Measurements from ENCODE around the gene LRRFIP2. TPM values are rescaled to one million over a fixed set of nuclear protein-coding genes. Genes with fewer than 3 reads are reported as not detected.

LRRFIP2 gene
- total RNA-seq, 4 donors from 2014 or later, result 67.1 to 102 (median 83.1) TPM

DNA sequence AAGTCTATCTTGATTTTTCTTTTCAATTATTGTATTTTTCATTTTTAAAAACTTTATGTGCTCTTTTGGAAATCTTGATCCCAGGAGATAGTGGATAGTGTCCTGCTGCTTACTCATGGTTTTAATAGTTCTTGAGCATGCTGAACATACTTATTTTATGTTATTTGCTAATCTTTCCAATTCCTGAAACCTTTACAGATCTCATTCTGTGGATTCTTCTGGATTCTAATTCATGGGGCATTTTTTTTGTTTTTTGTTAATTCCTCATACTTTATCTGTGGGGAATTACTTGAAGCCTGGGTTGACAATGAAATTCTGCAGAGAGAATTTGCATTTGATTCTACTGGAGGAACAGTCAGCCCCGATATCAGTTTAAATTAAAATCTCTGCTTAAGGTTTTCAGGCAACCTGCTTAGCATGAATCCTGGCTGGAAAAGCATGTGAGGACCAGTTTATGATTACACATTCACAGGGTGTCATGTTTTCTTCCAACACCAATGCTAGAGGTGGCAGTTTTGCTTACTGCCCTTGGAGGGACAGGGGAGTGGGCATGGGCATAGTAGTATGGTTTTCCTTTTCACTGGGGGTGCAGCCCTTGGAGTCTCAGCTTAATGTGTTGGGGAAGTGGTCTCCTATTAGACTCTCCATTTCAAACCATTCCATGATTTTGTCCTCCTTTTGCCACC lies 135.1 kb downstream of the LRRFIP2 start:
- no peak for TF ChIP-seq POLR2A (IDR thresholded peaks at IDR 0.05)
- TF ChIP-seq, protein P1, sequence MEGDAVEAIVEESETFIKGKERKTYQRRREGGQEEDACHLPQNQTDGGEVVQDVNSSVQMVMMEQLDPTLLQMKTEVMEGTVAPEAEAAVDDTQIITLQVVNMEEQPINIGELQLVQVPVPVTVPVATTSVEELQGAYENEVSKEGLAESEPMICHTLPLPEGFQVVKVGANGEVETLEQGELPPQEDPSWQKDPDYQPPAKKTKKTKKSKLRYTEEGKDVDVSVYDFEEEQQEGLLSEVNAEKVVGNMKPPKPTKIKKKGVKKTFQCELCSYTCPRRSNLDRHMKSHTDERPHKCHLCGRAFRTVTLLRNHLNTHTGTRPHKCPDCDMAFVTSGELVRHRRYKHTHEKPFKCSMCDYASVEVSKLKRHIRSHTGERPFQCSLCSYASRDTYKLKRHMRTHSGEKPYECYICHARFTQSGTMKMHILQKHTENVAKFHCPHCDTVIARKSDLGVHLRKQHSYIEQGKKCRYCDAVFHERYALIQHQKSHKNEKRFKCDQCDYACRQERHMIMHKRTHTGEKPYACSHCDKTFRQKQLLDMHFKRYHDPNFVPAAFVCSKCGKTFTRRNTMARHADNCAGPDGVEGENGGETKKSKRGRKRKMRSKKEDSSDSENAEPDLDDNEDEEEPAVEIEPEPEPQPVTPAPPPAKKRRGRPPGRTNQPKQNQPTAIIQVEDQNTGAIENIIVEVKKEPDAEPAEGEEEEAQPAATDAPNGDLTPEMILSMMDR (IDR thresholded peaks at IDR 0.05), result no peak
- DNase-seq (ENCODE audit: low spot score in 2 of 2), result no peak
- intact Hi-C loops (cut with DNase I; ENCODE audit: low total_unique reads), result no loop called here
- WGBS, 2 donors, result 98 to 100% methylated on average over 1 of the region's 1 CpG
- H3K4me3 ChIP-seq (ENCODE audit: low read depth, poor library complexity, severe bottlenecking), result no peak overlapping the region

DNA sequence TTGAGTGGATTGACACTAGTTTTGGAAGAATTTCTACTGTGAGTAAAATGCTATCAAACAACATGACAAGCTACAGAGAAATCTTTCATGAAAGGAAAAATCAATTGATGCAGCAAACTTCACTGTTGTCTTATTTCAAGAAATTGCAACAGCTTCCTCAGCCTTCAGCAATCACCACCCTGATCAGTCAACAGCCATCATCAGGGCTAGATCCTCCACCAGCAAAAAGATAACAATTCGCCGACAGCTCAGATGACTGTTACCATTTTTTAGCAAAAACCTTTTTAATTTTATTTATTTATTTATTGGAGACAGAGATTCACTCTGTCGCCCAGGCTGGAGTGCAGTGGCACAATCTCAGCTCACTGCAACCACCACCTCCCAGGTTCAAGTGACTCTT lies 137.0 kb downstream of the LRRFIP2 start:
- no peak for TF ChIP-seq POLR2A (IDR thresholded peaks at IDR 0.05)
- TF ChIP-seq, protein P1 (IDR thresholded peaks at IDR 0.05), result no peak
- 97 to 98% methylated on average over 3 of the region's 3 CpGs for WGBS, 2 donors
- intact Hi-C loops (cut with DNase I; ENCODE audit: low total_unique reads), result no loop called here
- no peak for DNase-seq (ENCODE audit: low spot score in 2 of 2)
- no peak overlapping the region for H3K4me3 ChIP-seq (ENCODE audit: low read depth, poor library complexity, severe bottlenecking)

DNA sequence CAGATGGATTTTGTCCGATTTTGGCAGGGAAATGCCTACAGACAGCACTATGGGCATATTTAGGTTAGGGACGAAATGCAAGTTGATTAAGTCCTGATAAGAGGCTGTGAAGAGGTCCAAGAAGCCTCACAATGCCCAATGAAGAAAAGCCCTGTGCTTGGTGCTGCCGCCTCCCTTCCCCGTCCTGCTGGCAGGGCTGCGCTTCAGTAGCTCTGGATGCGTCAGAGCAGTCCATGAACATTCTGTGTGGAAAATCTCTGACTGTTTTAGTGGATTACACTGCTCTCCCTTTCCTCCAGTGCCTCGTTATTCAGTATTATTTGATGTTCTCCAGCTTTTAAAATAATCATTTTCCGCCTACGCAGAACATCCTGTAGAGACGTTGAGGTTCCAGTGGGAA lies 141.4 kb downstream of the LRRFIP2 start:
- TF ChIP-seq, protein P1 (IDR thresholded peaks at IDR 0.05), result no peak
- no peak for TF ChIP-seq POLR2A (IDR thresholded peaks at IDR 0.05)
- H3K4me3 ChIP-seq (ENCODE audit: low read depth, poor library complexity, severe bottlenecking), result no peak overlapping the region
- no peak for DNase-seq (ENCODE audit: low spot score in 2 of 2)
- intact Hi-C loops (cut with DNase I; ENCODE audit: low total_unique reads), result no loop called here
- WGBS, 2 donors, result 82 to 87% methylated on average over 10 of the region's 10 CpGs

DNA sequence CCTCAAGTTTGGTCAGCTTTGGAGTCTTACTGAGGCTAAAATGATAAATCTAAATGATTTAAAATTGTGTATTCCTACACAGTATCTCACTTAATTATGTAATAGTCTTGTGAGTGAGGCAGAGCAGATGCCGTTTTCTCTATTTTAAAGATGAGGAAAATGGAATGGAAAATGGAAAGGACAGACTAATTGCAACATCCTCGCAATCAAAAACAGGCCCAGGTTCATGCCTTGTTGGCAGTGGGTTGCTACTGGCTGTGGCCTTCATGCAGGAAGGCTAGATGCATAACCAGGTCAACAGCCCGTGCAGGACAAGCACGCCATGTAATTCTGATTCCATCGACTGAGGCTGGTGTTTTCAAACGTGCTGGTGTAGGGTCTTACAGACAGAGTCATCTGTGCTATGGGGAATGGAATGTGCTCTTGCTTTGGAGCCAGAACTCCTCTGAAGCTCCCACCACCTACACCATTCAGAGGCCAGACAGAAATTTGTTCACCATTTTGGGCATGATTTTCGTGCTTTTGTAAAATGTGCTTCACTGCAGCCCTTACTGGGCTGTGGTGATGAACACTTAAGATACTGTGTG lies 143.2 kb downstream of the LRRFIP2 start:
- TF ChIP-seq POLR2A (IDR thresholded peaks at IDR 0.05), result no peak
- TF ChIP-seq, protein P1 (IDR thresholded peaks at IDR 0.05), result no peak
- H3K4me3 ChIP-seq (ENCODE audit: low read depth, poor library complexity, severe bottlenecking), result no peak overlapping the region
- WGBS, 2 donors, result 79 to 85% methylated on average over 7 of the region's 7 CpGs
- intact Hi-C loops (cut with DNase I; ENCODE audit: low total_unique reads), result no loop called here
- no peak for DNase-seq (ENCODE audit: low spot score in 2 of 2)

DNA sequence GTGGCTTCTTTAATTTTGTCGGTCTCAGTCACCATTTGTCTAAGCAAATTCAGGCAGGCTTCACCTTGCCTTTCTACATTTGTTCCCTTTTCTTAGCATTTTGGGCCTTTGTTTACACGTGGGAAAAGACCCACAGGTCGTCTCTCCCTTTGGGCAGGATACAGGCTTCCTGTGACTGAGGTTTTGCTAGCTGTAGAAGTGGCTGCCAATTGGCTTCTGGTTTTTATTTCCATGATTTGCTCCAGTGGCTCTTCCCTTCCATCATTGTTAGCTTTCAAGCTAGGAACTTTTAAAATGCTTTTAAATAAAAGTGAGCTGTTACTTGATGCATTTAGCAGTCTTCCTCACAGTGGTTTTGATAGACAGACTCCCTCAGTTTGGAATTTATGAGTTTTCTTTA lies 143.8 kb downstream of the LRRFIP2 start:
- no peak for TF ChIP-seq POLR2A (IDR thresholded peaks at IDR 0.05)
- TF ChIP-seq, protein P1 (IDR thresholded peaks at IDR 0.05), result no peak
- DNase-seq (ENCODE audit: low spot score in 2 of 2), result no peak
- H3K4me3 ChIP-seq (ENCODE audit: low read depth, poor library complexity, severe bottlenecking), result no peak overlapping the region
- WGBS, 2 donors, result 38 to 48% methylated on average over 3 of the region's 3 CpGs
- intact Hi-C loops (cut with DNase I; ENCODE audit: low total_unique reads), result no loop called here

Data from lower leg skin (tissue), 4 donors.